SW480 (cell line): ENCODE measurements around the gene NCK1.
A peak's percentile ranks its signal among the peaks of the same experiment; 100 is the strongest.

Source experiments
- DNase-seq: peaks from one replicate; pipeline ENCODE4 v3.0.0-alpha.2; 2016; ENCODE audit warnings: low spot score

Gene NCK1

DNA sequence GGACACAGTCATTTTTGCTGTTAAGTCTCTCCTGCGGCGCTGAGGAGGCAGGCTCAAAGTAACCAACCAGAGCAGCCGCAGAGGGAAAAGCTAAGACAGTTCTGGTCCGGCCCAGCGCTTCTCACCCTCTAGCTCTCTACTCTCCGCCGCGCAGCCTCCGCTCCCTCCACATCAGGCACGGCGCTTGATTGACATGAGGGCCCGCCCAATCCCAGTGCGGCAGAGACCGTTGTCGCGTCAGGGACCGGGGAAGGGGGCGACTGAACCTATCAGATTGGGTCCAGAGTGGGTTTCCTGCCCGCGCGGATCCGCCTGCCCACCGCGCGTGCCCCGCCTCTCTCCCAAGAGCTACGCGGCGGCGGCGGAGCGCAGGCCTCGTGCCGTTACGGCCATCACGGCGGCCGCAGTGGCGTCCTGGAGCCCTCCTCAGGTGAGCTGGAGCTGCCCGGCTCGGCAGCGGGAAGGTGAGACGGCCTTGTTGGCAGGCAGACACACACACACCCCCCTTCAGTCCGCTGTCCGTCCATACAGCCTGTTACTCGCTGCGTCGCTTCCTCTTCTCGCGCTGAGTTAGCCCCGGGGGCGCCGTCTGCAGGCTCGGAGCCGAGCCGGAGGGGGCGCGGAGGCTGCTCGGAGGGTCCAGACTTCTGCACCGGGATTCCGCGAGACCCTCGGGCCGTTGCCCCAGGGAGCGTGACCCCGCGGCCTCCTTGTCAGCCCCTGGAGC lies at the start of gene NCK1:
Gene NCK1, plus strand, starts transcription at position 319 of the 727 bp plus-strand sequence. CDS start 65,794 bp downstream, outside the sequence.
- DNase-seq: peak; percentile 98

DNA sequence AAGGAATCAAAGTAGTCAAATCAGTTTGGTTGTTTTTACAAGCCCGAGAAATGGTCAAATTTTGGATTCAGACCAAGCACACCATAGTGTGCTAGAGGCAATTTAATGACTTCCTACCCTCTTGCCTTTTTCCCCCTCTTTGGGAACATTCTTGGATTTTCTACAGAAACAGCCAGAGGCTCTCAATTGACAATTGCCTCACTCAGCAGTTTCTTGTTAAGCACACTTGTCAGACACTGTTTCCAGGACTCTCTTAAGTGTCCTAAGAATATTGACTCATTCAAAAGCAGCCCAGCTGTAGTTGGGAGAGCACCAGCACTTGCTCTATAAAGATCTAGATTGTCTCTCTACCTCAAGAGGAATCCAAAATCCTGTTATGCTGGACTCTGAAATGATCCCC lies 44.6 kb upstream of the NCK1 start:
- DNase-seq: no peak

DNA sequence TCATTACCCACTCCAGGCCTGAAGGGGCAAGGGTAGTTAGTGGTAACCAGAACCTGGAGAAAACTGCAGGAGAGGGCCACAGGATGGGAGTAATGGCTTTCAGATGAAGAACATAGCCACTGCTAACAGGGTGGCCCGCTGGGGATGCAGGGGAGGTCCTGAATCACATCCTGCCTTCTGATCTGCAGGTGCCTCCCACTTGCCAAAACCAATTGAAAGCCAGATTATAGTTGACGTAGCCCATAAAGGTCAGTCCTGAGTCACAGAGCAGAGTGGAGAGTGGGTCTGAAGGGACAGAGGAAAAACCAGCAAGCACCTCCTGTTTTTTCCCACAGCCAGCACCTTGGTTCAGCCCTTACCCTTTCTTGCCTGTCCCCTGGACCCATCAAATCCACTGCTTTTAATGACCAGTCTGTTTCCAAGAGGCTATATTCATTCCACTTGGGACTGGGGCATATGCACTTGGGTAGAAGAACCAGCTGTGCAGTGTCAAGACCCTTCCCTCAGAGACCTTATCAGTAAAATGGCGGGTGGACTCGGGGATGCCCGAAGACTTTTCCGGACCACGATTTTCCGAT lies 43.7 kb upstream of the NCK1 start:
- peak; percentile 97 for DNase-seq

DNA sequence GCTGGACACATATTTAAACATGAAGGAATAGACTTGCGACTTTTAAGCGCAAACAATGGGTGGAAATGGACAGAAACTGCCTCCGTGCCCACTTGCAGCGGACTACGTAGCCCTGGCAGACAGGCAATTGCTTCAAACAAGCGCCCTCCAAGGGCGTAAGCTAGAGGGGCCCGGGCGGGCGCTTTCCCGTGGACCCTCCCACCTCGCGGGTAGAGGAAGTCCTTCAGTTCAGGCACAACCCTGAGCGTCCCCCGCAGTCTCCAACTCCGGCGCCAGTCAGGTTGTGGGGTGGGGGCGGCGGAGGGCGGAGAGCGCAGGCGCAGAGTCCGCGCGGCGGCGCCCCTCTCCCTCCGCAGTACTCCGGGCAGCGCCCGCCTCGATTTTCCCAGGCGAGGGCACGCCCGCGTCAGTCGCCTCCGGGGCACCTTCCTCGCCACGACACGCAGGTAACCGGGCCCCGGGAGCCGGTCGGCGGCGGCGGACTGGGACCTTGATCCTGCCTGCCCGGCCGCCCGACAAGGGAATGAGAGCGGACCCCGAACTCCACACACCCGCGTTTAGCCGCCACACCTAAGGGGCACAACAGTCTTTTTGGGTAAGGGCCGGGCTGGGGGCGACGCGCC lies 43.1 kb upstream of the NCK1 start, which contains the start of gene SLC35G2:
Gene SLC35G2, plus strand, starts transcription at position 358 of the 623 bp plus-strand sequence. CDS start 35,335 bp downstream, outside the sequence.
- DNase-seq: peak; percentile 77

DNA sequence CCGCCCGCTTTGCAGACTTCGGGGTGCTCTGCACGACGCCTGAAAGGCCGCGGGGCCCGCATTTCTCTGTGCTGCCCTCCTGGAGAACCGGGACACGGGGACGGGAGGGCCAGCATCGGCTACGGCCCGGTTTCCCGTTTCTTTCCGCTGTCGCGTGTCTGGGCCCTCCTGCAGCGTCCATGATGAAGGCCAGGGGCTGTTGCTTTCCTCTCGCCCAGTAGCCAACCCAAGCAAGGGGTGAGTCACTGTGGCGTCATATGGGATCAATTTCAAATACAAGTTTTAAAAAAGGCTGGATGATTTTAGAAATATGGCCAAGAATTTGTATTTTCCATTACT lies 42.6 kb upstream of the NCK1 start:
- peak; percentile 76 for DNase-seq

DNA sequence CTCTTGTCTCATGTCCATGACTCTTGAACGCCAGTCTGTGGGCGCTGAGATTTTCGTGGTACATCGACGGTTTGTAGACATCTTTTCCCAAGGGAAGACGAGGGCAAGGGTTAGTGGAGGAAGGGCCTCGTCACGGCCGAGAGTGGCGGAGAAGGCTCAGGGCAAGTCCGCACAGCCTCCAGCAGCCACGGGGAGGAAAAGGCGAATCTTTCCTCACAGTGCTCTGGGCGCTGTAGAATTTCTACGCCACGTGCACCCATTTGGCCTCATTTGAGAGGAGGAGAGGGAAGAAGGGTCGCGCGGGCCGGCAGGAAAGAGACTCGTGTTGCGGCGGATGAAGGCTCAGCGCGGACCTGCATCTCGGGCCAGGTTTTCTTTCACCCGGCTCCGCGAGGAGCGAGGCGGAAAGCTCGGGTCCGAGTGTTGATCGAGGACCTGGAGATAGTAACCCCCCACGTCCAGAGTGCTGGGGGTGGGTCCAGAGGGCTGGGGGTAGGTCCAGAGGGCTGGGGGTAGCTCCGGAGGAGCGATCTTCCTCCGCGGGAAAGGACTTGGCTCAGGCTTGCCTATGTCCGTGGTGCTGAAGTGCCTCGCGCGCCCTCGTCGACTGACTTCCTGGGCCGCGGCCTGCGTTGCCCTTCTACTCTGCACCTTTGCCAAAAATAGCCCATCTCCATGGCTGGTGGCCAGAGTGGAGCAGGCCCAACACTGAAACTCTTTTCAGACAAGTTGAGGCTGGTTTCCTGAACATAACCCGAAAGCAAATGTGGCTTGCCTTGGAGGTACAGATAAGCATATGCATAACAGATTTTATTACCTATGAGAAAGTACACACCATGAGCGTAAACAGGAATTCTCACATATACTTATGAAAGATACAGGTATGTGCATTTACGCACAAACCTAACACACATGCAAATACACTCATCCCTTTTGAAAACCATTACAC lies 42.0 kb upstream of the NCK1 start:
- DNase-seq: peak; percentile 68

DNA sequence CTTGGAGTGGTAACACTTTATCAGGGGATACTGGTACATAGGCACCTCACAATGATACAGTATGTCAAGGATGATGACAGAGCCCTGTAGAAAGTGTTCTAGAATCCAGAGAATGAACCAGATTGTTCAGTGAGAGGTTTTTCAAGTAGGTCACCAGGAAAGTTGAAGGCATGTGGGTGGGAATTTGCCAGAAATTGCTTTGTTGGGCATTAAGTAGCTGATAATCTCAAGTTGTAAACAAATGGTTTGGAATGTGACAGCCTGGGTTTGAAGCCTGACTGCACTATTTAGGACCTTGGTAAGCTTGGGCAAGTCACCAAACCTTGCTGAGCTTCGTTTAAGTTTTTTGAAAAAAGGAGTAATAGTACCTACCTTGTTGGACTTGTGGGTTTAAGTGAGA lies 30.5 kb upstream of the NCK1 start:
- no peak for DNase-seq

DNA sequence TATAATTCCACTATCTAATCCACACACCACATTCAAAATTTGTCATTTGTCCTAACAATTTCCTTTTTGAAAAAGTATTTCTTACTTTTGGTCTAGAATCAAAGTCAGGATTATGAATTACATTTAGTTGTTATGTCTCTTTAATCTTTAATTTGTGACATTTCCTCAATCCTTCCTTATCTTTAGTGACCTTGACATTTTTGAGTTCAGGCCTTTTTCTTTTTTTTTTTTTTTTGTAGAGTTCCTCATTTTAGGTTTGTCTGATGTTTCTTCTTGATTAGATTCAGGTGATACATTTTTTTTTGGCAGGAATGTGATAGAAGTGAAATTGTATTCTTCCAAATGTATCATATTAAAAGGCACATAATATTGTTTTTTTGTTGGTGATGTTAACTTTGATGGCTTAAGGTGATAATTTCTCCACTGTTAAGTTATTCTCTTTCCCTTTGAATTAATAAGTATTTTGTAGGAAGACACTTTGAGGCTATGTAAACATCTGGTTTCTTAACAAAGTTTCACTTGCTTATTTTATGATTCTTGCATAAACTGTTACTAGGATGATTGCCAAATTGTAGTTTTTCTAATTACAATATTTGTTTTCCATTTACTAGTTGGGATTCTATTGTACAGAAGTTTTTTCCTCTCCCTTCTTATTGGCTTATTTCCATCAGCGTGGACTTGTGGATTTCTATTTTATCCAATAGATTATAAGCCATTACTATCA lies 26.8 kb upstream of the NCK1 start:
- DNase-seq: no peak

DNA sequence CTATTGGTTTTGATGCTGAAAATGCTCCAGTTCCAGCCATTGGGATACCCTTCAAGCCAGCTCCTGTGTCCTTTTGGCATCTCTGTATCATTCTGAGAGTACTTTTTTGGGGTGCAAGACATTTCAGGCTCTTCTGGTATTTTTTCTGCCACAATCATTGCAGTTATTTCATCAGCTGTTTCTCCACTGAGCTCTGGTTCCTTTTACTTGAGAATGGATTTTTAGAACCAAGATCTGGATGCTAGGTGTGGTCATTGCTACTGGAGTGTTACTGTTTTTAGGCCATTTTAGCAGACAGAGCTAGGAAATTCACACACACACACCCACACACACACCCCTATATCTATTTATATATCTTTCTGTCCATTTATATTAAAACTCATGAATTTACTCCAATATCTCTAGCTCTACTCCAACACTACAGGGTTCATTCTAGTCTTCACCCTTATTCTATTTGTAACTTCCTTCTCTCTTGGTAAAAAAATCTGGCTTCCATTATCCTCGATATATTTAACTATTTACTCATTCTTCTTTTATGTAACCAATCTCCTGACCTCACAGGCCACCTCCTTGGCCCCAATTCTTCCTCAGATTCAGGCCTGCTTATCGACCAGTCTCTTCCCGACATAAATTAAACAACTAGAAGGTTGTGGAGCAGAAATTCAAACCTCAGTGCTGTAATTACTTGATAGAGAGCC lies 26.0 kb upstream of the NCK1 start:
- no peak for DNase-seq

DNA sequence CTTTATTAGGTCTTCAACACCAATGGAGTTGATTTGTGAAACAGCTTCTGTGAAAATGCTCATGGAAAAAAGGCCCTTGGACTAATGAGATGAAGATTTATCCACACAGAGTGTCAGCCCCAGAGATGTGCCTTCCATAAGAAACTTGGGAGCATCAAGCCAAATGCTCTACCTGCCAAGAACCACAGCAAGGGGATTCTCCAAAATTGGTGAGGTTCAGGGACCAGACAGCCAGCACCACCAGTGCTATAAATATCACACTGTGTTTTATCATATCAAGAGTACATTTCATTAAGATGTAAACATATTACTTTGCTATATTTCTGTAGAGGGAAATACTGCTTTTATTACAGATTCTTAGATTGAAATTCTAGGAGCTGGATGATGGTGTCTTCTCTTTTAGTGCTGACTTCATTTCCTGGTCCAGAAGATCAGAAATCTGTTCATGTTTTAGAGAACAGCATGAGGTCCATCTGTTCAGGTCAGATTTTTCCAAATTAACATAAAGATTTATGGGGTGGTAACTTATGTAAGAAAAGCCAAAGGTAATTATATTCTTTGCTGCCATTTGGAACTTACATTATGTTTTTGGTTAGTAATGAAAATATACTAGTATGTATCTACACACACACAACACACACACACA lies 25.4 kb upstream of the NCK1 start:
- no peak for DNase-seq

DNA sequence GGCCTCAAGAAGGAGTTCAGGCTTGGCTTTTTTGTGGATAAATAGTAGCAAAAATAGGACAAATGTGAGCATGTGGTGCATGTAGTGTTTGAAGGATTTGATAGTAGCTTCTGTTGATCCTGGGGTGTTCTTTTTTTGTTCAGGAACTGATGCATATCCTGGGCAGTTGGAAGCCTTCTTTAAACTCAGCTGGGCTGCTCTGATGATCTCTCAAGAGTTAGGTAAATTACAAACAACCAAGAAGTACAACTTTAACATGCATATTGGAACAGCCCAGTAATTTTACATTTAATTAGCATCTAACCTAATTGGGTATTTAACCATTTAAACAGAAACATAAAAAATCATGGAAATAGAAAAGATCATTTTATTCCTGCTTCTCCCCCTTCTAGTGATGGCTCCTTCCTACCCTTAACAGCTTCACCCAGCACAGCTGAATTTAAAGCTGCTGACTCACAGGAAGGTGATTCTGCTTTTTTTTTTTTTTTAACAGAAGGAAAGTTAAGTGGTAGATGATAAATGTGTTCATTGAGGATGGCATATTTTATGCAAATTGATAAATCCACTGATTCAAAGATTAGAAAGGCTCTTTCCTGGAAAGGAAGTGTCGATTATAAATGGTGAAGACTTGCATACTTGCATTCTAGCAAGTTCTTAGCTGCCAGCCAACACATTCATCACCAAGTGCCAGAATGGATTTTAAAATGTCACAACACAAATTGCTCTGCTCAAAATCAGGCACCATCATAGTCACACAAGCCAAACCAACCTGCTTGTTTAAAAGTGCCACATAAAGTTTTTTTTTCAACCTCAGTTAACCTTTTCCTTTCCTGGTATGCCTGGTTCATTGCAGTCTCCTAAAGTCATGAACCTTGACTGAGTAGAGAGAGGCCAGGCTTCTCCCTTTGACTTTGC lies 23.1 kb upstream of the NCK1 start:
- no peak for DNase-seq

DNA sequence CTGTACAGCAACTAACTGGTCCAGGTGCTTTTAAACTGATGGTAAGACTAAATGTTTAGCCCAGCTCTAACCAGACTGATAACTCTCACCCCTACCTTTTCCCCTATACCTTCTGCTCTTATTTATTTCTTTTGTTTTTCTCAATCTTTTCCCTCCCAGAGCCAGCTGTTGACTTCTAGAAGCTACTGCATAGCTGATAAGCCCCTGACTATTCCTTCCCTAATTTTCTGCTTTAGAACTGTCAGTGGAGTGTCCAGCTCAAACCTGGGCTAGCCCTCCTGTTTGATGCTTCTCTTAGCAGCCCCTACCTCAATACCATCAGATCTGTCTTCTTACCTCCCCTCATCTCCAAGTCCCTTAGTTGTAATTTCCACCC lies 22.5 kb upstream of the NCK1 start:
- no peak for DNase-seq

DNA sequence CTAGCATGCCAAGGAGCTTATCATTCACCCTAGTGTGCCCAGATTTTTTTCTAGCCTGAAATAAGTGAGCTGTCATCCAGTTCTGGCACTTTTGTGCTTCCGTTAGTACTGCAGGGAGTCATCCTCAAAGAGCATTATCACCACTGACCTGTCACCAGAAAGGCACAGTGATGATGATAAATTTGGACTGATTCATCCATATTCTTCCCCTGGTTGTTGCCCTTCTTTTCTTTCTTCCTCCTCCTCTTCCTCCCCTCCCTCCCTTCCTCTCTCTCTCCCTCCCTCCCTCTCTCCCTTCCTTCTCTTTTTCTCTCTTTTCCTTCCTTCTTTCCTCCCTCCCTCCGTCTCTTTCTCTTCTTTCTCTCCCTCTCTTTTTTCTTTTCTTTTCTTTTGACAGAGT lies 21.8 kb upstream of the NCK1 start:
- no peak for DNase-seq

DNA sequence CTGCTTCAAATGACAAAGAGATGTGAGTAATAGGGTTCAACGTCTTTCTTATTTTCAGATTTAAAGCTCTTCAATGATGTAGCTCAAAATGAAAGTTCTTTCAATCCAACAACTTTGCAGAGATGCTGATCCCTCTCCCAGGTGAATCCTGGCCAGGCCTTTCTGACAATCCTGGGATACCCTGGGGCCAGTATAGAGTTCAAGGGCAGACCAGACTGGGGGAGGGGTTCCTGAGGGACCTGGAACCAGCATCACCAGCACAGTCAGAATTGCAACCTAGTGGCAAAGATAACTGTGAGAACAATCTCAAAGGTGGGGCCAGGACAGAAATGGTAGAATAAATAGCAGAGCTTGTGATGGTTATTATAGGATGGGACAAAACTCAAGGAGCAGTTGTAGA lies 19.7 kb upstream of the NCK1 start:
- no peak for DNase-seq

DNA sequence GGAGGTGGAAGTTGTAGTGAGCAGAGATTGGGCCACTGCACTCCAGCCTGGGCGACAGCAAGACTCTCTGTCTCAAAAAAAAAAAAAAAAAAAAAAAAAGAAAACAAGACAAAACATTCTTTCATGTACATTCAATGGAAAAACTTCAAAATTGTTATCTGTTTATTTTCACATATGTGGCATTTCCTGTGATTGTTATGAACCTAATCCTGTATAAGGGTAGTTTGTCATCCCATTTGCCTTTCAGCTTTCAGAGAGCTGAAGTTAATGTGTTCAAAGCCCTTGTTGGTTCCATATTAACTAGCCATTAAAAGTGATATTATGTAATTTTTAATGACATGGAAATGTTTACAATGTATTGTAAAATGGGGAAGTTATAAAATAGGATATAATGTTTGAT lies 17.3 kb upstream of the NCK1 start:
- no peak for DNase-seq

DNA sequence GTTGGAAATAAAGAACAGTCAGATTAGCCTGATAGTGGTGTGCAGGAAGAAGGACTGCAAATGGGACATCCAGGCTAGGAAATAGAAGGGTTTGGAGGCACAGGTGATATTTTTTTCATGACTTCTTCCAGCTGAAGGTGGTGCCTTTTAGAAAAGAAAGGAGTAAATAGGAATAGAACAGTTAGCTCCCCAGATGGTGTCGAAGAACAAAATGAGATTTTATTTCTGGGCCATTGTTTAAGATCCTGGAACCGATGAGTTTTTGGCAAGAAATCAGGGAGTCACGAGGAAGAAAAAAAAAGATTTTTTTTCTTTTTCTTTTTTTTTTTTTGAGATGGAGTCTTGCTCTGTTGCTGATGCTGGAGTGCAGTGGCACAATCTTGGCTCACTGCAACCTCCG lies 9.8 kb upstream of the NCK1 start:
- no peak for DNase-seq

DNA sequence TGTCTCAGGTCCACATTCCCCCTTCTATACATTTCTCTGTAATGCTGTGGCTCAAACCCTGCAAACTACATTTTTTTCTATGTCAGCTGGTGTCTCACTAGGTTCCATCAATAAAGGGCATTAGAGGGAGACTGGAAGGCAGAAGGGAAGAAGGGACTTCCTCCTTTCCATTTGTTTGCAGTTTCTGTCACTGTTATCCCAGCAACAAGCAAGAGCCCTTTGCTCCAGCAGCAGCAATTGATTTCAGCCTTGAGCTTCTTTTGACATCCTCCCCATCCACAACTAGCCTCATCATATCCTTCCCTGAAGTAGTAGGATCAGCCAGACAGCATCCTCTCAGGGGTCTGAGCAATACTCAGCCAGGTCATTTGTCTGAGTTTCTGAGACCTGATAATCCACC lies 5.3 kb upstream of the NCK1 start:
- DNase-seq: no peak

DNA sequence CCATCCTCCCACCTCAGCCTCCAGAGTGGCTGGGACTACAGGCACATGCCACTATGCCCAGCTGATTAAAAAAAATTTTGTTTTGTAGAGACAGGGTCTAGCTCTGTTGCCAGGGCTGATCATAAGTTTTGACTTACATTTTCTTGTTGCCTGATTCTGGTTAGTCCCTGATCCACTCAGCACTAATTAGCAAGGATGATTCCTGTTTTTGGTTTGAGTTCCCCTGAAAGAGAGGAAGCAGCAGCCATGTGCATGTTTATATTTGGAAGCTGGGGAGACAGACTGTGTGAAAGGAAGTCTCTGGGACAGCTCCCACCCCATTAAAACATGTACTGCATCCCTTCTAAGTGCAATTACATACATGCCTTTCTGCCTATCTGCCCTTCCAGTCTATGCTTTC lies 3.6 kb upstream of the NCK1 start:
- DNase-seq: no peak

DNA sequence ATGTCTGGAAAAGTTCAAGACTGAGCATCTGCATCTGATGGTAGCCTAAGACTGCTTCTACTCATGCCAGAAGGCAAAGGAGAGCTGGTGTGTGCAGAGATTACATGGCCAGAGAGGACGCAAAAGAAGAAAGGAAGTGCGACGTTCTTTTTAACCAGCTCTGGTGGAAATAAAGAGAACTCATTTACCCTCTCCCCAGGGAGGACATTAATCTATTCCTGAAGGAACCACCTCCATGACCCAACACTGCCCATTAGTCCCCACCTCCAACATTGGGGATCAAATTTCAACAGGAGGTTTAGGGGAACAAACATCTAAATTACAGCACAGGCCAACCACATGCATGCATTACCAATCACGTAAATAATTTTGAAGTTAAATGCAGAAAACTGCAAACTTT lies 1.5 kb upstream of the NCK1 start:
- peak; percentile 25 for DNase-seq
